Stimulated activated CD4-positive, alpha-beta T cell treated with anti-CD3 and anti-CD28 coated beads, TNF-alpha, amount 100 ng/mL, for 1 hour (primary cell): ENCODE data around the gene ANKMY2.
"Not testable (repeated sequence)": the region's sequence is repeated elsewhere in the genome, so short reads cannot be mapped to it uniquely, and the experiment has no call there.

ENCODE experiments used
- DNase-seq, 3 donors: peaks; one replicate each; pipeline ENCODE4 v3.0.0-alpha.2; 2020; ENCODE audit warnings: low read depth in 3 of 3, low spot score in 1 of 3

The ANKMY2 gene

DNA sequence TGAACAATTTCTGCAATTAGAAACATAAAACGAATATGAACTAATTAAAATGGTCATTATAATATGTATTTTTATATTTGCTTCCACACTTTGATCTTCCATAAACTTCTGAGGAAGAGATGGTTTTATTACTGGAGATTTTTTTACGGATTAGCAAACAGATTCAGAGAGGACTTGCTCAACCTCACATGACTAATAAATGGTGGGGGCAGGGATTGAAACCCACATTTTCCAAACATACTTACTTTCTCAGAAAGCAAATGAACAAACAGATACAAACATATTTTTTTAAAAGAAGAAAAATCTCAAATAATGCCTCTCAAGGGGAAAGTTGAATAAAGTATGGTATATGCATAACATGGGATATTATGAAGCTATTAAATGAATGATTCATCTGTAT is 18.3 kb downstream of the ANKMY2 start:
- DNase-seq = no peak

DNA sequence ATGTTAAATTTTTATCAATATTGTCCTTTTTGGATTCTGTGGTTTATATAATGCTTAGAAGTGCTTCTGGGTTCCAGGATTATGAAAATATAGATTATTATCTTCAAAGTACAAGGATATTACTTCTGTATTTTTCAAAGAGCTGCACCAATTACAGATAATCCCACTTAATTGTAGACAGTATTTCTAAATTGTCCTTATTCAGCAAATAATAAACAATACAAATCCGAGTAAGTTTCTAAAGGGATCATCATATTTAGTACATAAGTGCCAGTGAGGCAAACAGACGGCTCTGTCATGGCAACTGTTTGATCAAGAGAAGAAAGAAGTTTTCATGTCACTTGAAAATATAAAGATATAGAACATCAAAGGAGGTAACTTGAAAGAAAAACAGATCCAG is 19.2 kb downstream of the ANKMY2 start:
- DNase-seq = no peak

DNA sequence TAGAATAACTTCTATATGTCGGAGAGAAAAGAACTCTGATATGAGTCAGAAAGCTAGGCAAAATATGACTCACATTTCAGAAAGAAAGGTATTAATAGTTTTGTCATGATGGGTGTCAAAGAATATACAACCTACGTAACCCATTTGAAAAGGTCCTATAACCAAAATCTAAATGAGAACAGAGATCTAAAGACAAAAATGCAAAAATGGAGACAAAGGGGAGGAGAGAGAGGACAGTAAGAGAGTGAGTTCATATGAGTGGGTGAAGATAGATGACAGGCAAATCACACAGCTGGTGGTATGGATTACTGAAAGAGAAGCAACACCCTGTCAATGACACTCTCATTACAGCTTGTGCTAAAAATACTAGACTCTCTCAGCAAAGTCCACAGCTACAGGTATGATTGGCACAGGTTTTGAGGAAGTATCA is 25.6 kb downstream of the ANKMY2 start:
- no peak for DNase-seq

DNA sequence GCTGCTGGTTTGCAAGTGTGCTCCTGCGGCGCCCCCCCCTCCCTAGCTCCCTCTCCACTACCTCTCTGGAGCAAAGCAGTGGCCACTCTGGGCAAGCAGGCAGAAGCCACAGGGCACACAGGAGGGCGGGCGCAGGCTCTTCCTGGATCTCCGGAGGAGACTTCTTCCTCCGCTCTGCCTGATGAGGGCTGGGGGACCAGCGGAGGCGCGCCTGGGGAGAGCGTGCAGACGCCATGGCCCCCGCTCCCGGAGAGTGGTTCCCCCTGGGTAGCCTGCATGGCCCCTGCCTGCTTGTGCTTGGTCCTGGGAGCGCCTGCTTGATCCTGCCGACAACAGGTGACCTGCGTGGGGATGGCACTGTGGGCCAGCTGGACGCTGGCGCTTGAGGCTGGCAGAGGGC is 29.0 kb downstream of the ANKMY2 start:
- DNase-seq = no peak

DNA sequence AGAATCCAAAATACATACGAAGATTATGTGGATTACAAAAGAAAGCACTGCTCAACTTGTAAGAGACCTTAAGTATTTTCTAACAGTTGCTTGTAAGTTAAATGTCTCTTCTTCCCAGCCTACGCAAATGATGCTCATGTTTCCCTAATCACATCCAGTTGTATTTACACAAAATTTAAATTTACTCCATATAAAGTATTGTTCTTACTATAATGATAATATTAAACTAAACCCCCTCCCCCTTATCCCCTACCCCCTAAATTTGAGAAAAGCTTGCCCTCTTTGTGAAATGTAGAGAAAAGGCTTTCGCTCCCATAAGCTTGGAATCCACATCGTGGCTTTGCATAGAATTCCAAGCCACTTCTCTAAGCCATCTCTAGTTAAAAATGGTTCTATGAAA is 29.4 kb downstream of the ANKMY2 start:
- DNase-seq = no peak

DNA sequence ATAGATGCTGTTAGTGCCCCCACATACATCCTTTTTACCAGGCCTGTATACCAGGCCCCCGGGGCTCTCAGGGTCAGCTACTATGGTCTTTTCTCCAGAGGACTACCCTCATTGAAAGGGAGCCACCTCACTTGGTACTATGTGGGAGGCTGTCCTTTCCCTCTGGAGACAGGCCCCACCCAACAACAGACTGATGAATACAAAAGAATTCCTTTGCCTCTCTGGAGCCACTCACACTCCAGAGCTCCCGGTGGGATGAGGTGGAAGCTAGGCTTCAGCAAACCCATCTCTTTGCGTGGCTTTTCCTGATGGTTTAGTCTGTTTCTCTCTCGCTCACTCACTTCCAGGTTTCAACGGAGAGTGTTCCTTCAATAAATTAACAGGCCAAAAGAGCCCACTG is 30.3 kb downstream of the ANKMY2 start:
- DNase-seq = no peak

DNA sequence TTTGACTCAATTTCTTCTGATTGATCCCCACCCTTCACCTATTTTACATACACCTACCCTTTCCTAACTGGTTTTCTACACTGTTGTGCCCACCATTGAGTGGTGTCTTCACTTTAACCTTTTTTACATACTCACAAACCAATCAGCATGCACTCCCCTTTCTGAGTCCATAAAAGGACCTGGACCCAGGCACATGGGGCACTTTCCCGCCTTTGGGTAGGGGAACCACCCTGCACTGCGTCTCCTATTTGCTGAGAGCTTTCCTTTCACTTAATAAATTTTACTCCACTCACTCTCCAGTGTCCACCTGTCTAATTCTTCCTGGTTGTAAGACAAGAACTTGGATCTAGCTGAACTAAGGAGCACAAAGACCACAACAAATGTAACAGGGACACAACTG is 33.8 kb downstream of the ANKMY2 start:
- DNase-seq = no peak

DNA sequence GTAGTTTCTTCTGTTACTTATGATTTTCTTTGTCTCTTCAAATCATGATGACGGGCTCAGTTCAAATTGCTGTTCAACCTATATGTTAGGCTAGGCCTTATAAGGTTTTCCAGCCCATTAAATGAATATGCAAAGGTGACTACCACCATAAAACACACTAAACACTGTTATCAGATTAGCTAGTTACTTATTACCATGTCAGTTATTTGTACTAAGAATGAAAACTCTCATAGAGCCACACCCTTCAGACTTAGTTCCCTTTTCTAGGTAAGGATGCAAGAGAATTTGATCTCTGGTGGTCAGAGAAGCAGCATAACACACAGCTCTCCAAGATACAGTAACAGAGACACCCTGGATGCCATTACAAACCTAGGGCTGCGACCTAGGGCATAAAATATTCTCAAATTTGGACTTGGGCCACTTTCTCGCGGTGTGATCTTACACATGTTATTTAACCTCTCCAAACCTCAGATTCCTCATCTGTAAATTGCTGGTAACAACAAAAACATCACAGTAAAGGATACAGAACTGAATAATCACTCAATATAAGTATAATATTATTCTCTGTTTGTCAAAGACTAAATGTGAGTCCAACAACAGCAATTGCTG is 35.6 kb downstream of the ANKMY2 start:
- DNase-seq = no peak

DNA sequence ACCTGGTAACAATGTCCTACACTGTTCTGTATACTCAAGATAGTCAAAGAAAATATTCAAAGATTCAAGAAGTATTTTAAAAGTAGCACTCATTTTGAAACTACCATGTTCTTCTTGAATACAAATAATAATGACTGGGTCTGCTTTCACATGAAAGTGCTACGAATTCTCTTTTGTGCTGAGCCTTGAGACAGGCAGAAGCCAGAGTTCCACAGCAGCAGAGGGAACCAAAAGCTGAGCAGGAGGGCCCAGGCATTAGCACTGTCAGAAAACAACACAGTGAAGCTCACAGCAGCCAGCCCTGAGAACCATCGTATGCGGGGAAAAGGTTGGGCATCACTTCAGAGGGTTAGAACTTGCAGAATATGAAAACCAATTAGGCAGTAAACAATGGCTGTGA is 38.9 kb downstream of the ANKMY2 start:
- DNase-seq = no peak

DNA sequence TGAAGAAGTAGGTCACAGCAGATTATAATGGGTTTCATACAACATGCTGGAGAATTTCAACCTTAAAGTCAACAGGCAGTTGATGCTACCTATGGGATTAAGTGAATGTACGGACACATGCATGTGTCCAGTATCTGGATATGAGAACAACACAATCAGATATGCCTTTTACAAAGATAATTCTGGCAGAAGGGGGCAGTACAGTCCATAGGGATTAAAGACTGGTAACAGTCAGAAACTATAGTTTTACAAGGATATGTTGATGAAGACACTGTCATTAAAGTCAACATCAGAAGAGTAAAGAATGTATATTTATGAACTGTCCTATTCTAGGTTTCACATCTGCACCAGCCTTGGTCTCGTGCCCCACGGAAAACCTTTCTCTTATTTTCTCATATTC is 41.5 kb downstream of the ANKMY2 start:
- DNase-seq = no peak

DNA sequence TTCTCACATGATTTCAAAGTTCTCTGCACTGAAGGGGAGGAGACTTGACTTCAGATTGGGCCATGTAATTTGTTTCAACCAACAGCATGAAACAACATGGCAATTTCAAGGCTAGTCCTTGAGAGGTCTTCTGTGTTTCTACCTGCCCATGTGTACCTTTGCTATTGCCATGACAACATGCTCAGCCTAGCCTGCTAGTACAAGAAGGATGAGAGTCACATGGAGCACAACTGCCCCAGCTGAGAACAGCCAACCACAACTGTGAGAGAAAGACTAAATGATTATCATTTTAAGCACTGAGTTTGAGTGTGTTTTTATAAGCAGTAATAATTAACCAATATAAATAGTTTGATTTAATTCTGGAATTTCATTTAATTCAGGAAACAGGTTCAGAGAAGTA is 41.9 kb downstream of the ANKMY2 start:
- DNase-seq = no peak

DNA sequence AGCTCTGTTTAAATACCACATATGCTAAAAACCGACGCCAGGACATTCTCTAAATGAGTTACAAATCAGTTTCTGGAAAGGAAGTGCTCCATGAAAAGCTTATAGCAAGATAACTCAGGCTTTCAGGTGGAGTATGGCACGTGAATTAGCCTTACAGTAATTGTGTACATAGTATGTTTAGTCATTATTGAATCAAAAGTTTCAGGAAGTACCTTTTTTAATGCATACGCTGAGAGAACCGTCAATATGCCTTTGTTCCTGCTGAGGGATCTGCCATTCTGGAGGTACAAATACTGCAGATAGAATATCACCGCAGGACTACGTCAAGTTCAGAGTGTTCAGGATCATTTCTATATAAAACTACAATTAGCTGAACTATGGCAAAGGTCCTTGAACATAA is 45.7 kb downstream of the ANKMY2 start:
- no peak for DNase-seq

DNA sequence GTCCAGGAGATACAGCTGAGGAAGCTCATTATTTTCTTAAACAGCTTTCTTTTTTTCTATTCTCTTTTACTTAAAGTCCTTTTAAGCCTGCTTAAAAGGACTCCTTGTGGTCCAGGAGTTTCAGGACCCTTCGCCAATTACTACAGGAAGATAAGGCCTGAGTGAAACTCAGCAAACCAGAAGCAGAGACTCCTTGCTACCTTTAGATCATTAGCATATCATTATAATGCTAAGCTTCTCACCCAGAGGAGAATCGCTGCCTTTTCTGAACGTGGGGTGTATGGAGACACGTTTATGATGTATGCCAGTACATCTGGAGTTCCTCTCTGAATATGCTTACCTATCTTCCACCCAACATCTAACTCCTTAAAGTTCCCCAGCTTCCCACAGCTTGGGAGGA is 47.5 kb downstream of the ANKMY2 start:
- DNase-seq = no peak

DNA sequence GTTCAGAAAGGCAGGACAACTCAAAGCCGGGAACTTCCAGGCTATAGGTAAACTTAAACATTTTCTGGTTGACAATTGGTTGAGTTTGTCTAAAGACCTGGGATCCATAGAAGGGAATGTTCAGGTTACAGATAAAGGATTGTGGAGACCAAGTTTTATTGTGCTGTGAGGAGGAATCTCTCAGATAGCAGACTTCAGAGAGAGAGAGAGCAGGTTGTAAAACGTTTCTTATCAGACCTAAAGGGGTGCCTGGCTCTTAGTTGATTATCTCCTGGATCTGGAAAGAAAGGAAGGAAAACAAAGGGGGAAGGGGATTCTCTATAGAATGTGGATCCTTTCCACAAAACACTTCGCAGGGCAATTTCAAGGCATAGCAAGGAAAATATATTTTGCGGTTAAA is 50.0 kb downstream of the ANKMY2 start:
- not testable (repeated sequence) for DNase-seq

DNA sequence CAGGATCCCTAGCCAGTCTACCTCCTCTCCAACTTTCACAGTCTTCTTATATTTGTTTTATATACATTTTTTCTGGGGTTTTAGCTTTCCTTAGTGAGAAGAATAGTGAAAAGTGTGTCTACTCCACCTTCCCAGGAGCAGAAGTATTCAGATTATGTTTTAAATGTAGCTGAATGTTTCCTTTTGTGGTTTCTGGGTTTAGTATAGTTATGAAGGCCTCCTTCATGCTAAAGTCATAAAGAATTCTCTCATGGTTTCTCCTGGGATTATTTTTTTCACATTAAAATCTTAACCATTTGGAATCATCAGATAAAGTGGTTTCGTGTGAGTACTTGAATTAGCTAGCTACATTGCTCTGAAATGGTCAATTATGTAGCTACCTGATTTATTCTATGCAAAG is 50.9 kb downstream of the ANKMY2 start:
- DNase-seq = no peak

DNA sequence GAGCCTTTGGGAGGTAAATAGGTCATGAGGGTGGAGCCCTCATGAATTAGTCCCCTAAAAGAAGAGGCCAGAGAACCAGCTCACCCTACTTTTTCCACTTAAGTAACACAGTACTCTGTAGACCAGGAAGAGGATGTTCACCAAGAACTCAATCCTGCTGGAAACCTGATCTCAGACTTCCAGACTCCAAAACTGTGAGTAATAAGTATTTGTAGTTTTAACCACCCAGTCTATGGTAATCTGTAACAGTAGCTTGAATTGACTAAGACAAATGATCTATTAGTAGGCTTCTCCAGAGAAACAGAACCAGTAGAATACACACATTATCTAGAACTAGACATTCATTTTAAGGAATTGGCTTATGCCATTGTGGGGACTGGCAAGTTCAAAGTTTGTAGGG is 51.5 kb downstream of the ANKMY2 start:
- no peak for DNase-seq

DNA sequence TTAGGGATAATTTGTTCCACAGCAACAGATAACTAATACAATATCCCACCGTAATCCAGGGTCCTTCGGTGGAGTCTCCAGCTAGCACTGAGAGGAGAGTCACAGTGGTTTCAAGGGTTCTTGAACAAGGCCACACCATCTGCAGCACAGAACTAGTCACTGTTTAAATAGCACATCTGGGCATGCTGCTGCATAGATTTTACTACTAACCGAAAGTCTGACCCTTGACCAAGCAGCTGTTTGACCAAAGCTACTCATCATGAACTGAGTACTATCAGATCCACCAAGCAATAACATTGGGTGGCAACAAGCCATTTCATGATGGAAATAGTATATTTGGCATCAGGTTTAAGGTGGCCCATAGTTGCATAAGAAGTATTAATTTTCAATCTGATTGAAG is 53.2 kb downstream of the ANKMY2 start:
- DNase-seq = no peak

DNA sequence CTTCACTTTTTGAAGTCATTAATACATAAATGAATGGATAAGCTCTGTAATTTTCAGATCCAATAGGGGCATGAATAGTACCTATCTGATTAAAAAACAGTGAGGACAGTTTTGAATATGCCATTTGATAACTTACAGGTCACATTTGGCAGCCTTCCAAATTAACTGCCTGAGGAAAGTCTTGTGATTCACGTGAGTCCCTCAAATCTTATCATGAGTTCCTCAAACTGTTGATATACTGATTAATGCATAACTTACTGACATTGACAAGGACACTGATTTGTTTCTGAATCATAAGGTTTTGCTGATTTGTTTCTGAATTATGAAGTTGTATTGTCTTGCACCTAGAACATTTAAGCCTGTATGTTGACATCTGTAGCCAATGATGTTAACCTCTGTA is 55.1 kb downstream of the ANKMY2 start:
- DNase-seq = no peak

DNA sequence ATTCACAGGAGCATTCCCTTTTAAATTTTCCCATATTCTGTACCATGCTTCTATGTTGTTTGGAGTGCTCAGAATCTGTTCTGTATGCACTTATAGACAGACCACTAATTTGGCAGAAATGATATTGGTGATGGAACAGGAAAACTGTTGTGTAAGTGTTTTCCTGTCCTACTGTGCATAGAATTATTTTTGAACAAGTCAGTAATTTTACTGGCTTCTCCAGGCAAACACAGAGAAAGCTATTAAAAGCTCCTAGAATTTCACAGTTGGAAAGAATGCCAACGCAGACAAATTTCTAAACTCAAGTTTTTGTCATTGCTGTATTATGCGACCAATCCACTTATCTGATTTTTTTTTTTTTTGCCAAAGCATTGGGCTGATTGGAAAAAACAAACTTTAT is 55.7 kb downstream of the ANKMY2 start:
- no peak for DNase-seq

DNA sequence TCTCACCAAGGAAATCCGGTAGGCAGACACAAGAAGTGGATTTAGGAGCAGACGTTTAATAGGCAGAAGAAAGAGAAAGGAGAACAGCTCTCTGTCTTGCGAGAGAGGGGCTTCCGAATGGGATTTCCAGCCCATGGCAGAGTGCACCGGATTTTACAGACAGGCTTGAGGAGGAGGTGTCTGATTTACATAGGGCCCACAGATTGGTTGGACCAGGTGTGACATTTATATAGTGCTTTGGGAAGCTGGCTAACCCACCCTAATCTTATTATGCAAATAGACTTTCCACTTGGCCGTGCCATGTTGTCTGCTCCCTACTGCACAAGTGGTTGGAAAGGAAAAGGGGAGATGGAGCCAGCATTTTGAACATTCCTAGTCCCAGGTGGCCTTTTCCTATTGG is 57.8 kb downstream of the ANKMY2 start:
- DNase-seq = no peak

DNA sequence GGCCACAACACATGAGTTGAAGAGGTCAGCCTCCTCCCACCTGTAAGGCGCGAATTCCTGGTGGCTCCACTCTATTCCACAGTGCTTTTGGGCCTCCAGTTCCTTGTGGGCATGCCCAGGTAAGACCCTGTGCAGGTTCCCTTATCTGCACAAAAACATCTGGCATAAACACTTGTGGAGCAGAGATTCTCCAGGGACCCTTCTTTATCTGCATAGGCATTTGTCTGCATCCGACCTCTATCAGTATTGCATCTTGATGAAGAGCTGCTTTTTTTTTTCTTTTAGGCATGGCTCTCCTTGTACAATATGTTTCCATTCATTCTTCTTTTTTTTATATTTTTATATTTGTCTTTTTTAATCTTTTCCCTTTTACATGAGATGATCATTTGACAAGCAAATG is 58.4 kb downstream of the ANKMY2 start:
- no peak for DNase-seq

DNA sequence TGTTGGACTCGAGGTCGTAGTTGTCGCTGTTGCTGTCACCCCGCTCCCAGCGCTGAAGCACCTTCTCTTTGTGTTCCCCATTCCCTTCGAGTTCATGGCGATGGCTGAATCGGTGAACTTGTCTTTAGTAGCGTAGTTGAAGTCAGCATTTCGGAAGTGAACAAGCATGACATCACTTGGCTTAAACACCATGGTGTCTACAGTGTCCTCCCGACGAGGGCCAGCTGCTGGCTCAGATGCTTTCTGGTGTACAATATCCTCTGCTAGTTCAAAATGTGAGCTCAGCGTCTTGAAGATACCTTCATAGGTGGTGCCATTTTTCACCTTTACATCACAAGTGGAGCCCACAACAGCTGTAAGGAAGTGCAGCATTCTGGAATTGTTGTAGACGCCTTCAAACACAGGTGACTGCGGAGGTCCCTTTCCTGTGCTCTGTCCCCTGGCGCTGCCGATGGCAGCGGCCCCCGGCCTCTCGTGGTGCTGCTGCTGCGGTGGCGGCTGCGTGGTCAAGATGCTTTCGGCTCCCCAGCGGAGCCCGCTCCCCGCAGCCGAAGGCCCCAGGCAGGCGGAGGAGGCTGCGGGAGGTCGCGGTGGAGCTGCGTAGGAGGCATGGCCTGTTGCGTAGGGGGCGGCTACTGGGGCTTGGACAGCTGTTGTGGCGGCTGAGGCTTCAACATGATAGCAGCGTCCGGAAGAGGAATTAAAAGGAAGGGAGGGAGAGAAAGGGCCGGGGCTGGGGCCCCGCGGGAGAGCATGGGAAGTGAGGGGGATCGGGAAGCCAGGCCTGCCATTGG is 59.3 kb downstream of the ANKMY2 start:
- no peak for DNase-seq

DNA sequence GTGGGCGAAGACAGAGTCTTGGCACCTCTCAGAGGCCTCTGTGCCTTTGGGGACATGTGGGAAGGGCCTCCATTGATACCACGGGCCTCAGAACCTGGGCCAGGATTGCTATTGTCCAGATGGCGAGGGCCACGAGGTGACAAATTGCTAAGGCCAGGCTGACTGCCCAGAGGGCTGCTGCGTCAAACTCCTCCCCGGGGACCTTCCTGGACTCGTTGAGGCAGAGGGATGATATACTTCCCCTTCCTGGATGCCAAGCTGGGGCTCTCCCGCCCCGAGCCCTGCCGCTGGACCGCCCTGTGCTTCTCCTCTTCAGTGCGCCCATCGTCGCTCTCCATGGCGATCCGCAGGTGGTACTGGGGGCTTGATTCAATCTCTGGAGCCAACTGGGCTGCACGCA is 60.0 kb downstream of the ANKMY2 start:
- DNase-seq = no peak
